Left lung (tissue), 10 donors: ENCODE results near the gene ADGRF4. TPM values are rescaled to one million over a fixed set of nuclear protein-coding genes. Genes with fewer than 3 reads are reported as not detected.

Experiments used
- ATAC-seq: fragments of 200-7000 bp; cut with Tn5 transposase; one replicate; pipeline ENCODE4 v1.9.1; 2020; ENCODE audit warnings: moderate library complexity
- DNase-seq, 4 donors: peaks; one replicate each; pipeline ENCODE4 v3.0.0-alpha.2; 2013 to 2020
- H3K27ac ChIP-seq, 2 donors: fragments of 200-600 bp; sonication (generic) in 1 of 2; one replicate each; pipeline versions ENCODE4 v1.5.0 to v1.8.0; 2020 to 2021
- H3K27me3 ChIP-seq, 2 donors: fragments of 200-600 bp; sonication (generic) in 1 of 2; one replicate each; pipeline versions ENCODE4 v1.5.0 to v1.8.0; 2020 to 2021
- H3K36me3 ChIP-seq, 2 donors: fragments of 200-600 bp; sonication (generic) in 1 of 2; one replicate each; pipeline versions ENCODE4 v1.5.0 to v1.8.0; 2020 to 2021
- H3K4me1 ChIP-seq, 2 donors: fragments of 200-600 bp; one replicate each; pipeline ENCODE4 v1.8.0; 2021
- H3K4me3 ChIP-seq, 2 donors: fragments of 200-600 bp; sonication (generic) in 1 of 2; one replicate each; pipeline versions ENCODE4 v1.5.0 to v1.8.0; 2020 to 2021; ENCODE audit warnings: mild to moderate bottlenecking in 1 of 2
- H3K9me3 ChIP-seq, 2 donors: fragments of 200-600 bp; sonication (generic) in 1 of 2; one replicate each; pipeline versions ENCODE4 v1.5.0 to v1.8.0; 2020 to 2021
- CTCF ChIP-seq, 2 donors: fragments of 200-600 bp; sonication (generic) in 1 of 2; IDR thresholded peaks; one replicate each; pipeline versions ENCODE4 v1.5.0 to v1.8.0; 2021; ENCODE audit warnings: antibody characterized with exemption in 2 of 2
- intact Hi-C, 2 donors: fragments of 100-400 bp; cut with DNase I; formaldehyde crosslinking; loops; one replicate each; pipeline versions ENCODE4 v1.11.2 to v1.14.2; 2022
- polyA plus RNA-seq, 6 donors: library from polyadenylated mRNA; unstranded; fragments of 120-200 nt; gene quantifications; one replicate each; pipeline ENCODE4 v1.2.1, GENCODE V29; 2013; ENCODE audit not compliant: insufficient read length in 6 of 6
- total RNA-seq, 2 donors: library from RNA; stranded (reverse); fragmentation: NEBNext Ultra II Directional; extraction: Animal tissue kit (Norgen Biotek cat#: 25700); gene quantifications; one replicate each; pipeline ENCODE4 v1.2.1, GENCODE V29; 2021
- donor health status: DM: no; HTN: yes; CAD: no.
- donor health status: DM: no; HTN: no; CAD: no.

ADGRF4 gene
- total and polyA plus RNA-seq, 8 donors: 0.08 to 0.55 (median 0.23) TPM

GRCh38 chr6:47655719-47656595, 42.4 kb upstream of the ADGRF4 start:
- no peaks in the 10 kb centered on the region for H3K36me3 ChIP-seq
- no peaks in the 10 kb centered on the region for H3K27me3 ChIP-seq
- TF ChIP-seq CTCF (IDR thresholded peaks at IDR 0.05): no peak
- H3K4me3 ChIP-seq: no peak overlapping the region
- no peaks in the 10 kb centered on the region for H3K4me1 ChIP-seq
- DNase-seq (peak in 1 of 4 donors; percentile 66), ATAC-seq (peak; percentile 84)
- no peak overlapping the region for H3K27ac ChIP-seq
- H3K9me3 ChIP-seq: no peaks in the 10 kb centered on the region
- intact Hi-C loops: no loop called here

- no peaks in the 10 kb centered on the region for H3K36me3 ChIP-seq
- intact Hi-C loops: no loop called here
- H3K4me3 ChIP-seq: no peak overlapping the region
- no peaks in the 10 kb centered on the region for H3K9me3 ChIP-seq
- no peaks in the 10 kb centered on the region for H3K4me1 ChIP-seq
- ATAC-seq (no peak), DNase-seq (no peak)
- H3K27me3 ChIP-seq: no peaks in the 10 kb centered on the region
- H3K27ac ChIP-seq: no peak overlapping the region
- TF ChIP-seq CTCF (IDR thresholded peaks at IDR 0.05): no peak
Observed at GRCh38 chr6:47661960-47662359, 36.4 kb upstream of the ADGRF4 start.

GRCh38 chr6:47663462-47664216, 34.7 kb upstream of the ADGRF4 start:
- Histone ChIP-seq H3K27me3 (no peaks in the 10 kb centered on the region), H3K4me1 (no peaks in the 10 kb centered on the region), H3K4me3 (no peak overlapping the region), H3K36me3 (no peaks in the 10 kb centered on the region), H3K9me3 (no peaks in the 10 kb centered on the region), H3K27ac (no peak overlapping the region)
- DNase-seq (no peak), ATAC-seq (peak; percentile 33)
- intact Hi-C loops: no loop called here
- TF ChIP-seq CTCF (IDR thresholded peaks at IDR 0.05): no peak

- Histone ChIP-seq H3K9me3 (no peaks in the 10 kb centered on the region), H3K4me1 (peaks cover 0 to 4% of the 10 kb centered on the region in 2 donors), H3K4me3 (no peak overlapping the region), H3K27ac (no peak overlapping the region), H3K36me3 (no peaks in the 10 kb centered on the region), H3K27me3 (no peaks in the 10 kb centered on the region)
- no peak for DNase-seq
- intact Hi-C loops: no loop called here
- TF ChIP-seq CTCF (IDR thresholded peaks at IDR 0.05): no peak
- no peak for ATAC-seq
Observed at GRCh38 chr6:47665112-47665511, 33.3 kb upstream of the ADGRF4 start.
